GM12892 (cell line): ENCODE data around the gene ACTL6A.

ENCODE experiments used
- DNase-seq: peaks from one replicate; pipeline ENCODE4 v3.0.0; 2011; ENCODE audit not compliant: insufficient read length
- FAIRE-seq: peaks from 2 replicates; lab custom pipeline; 2011; peaks lifted over from hg19 to GRCh38; lab: Jason Lieb, UNC
- POLR2A ChIP-seq: IDR thresholded peaks from 2 replicates; pipeline ENCODE4 v1.6.1; 2011; ENCODE audit warnings: low read depth, low read length, control low read depth
- POLR2AphosphoS5 ChIP-seq: IDR thresholded peaks from 2 replicates; pipeline ENCODE4 v1.6.1; 2011; ENCODE audit warnings: low read depth, low read length, control low read depth
- TAF1 ChIP-seq: IDR thresholded peaks from 2 replicates; pipeline ENCODE4 v1.6.1; 2011; ENCODE audit warnings: low read depth, mild to moderate bottlenecking, control low read depth, low read length, borderline replicate concordance

Gene ACTL6A

GRCh38 chr3:179630753-179631451, 68.2 kb downstream of the ACTL6A start:
- no peak for TF ChIP-seq POLR2AphosphoS5
- TF ChIP-seq TAF1 = no peak
- no peak for TF ChIP-seq POLR2A
- no peak for FAIRE-seq
- no peak for DNase-seq
